GM19238 (cell line): ENCODE measurements around the gene KPNA2.

ENCODE experiments used
- DNase-seq: peaks from one replicate; pipeline ENCODE4 v3.0.0; 2011; ENCODE audit warnings: low spot score; ENCODE audit not compliant: insufficient read length

KPNA2 gene

DNA sequence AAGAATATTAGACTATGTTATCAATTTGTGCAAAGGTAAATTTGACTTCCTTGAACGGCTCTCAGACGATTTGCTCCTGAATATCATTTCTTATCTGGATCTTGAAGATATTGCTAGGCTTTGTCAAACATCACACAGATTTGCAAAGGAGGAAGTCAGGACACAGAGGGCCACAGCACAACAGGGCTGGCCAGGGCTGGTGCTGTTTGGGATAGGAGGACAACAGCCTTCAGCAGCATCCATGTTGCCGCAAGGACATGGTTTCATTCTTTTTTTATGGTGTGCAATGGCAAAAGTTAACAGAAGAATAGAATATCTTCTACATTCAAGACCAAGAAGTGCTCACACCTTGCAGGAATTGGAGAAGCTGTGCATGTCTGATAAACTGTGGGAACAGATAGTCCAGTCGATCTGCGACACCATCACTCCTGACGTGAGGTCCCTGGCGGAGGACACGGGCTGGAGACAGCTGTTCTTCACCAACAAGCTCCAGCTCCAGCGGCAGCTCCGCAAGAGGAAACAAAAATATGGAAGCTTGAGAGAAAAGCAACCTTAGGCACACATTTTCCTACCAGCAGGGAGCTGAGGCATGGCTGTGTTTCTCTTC is 59.8 kb downstream of the KPNA2 start:
- DNase-seq = no peak

DNA sequence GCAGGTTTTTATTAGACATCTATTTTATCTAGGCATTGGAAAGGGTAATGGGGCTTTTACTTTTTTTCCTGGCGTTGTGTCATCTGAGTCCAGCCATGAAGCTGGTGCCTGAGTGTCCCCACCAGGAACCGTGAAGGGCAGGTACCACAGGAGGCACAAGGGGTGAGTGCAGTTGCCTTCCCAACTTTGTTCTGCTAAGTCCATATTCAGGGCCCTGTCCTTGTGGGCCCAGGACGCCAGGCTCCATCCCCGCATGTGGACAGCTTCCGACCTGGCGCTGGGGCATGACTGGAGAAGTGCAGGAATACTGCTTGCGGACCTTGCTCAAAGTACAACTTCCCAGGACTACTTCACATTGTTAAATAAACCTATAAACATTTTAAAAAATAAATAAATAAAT is 60.6 kb downstream of the KPNA2 start:
- no peak for DNase-seq
